ENCODE results near the gene APOA4.
A peak's percentile ranks its signal among the peaks of the same experiment; 100 is the strongest.

APOA4 gene

GRCh38 chr11:116782728-116783127 lies 40.4 kb downstream of the APOA4 start:
- no peak for DNase-seq (ENCODE audit: low read depth in 4 of 4, low spot score in 1 of 4)

- no peak for DNase-seq (ENCODE audit: low read depth in 4 of 4, low spot score in 1 of 4)
These were observed 44.5 kb downstream of the APOA4 start for GRCh38 chr11:116778556-116778955.

- DNase-seq (ENCODE audit: low read depth in 4 of 4, low spot score in 1 of 4): no peak
These were observed 46.0 kb downstream of the APOA4 start for GRCh38 chr11:116777056-116777455.

- no peak for DNase-seq (ENCODE audit: low read depth in 4 of 4, low spot score in 1 of 4)
These were observed 46.6 kb downstream of the APOA4 start for GRCh38 chr11:116776522-116776984.

- DNase-seq (ENCODE audit: low read depth in 4 of 4, low spot score in 1 of 4): no peak
These were observed 47.1 kb downstream of the APOA4 start for GRCh38 chr11:116775975-116776374.

- no peak for DNase-seq (ENCODE audit: low read depth in 4 of 4, low spot score in 1 of 4)
These were observed 48.4 kb downstream of the APOA4 start for GRCh38 chr11:116774661-116775060.

GRCh38 chr11:116773203-116774097 lies 49.7 kb downstream of the APOA4 start:
- DNase-seq (ENCODE audit: low read depth in 4 of 4, low spot score in 1 of 4): no peak

- DNase-seq (ENCODE audit: low read depth in 4 of 4, low spot score in 1 of 4): peak; percentile 89 to 93 (median 92)
These were observed 50.5 kb downstream of the APOA4 start, which contains the start of gene BUD13 for GRCh38 chr11:116772443-116773202. BUD13 (minus strand) TSS chr11:116772987; CDS start chr11:116772964, 23 bp downstream.

- DNase-seq (ENCODE audit: low read depth in 4 of 4, low spot score in 1 of 4): no peak
These were observed 51.2 kb downstream of the APOA4 start for GRCh38 chr11:116771935-116772334.

Data from stimulated activated CD4-positive, alpha-beta T cell treated with anti-CD3 and anti-CD28 coated beads, Interleukin-1b, Interleukin-23, amount 100 ng/mL, for 24 hours (primary cell).